HG02840 (cell line): ENCODE data around the gene GRID1.
"Not testable (repeated sequence)": the region's sequence is repeated elsewhere in the genome, so short reads cannot be mapped to it uniquely, and the experiment has no call there.

Experiments
- ATAC-seq: cut with Tn5 transposase; IDR thresholded peaks from one replicate; pipeline ENCODE4 v1.9.1; 2021; ENCODE audit warnings: mild to moderate bottlenecking, moderate library complexity, moderate number of reproducible peaks; ENCODE audit not compliant: unreplicated experiment, low FRiP score

The GRID1 gene

DNA sequence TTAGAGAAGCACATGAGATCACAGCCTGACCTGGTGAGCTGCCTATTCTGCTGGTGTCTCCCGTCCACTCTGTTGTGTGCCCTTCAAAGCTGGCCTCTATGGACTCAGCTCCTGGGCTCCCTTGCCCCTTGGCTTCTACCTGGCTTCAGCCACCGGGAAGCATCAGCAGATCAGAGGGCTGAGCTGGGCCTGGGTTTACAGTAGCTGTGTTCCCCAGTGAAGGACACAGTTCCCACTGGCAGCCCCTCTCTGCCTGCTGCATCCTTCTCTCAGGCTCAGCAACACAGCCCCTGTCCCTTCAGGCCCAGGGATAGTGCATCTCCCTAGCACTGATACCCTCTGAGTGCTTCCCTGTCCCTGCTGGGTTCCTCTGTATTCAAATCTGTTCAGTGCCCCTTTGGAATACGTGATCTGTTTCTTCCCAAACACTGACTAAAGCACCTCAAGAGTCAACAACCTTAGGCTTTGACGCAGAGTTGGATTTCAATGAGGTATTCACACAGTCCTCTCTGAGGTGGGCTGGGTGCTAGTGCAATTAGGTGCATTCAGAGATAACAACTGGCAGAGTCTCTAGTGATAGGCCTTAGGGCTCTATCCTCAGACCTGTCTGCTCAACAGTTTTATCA lies 109.8 kb downstream of the GRID1 start:
- ATAC-seq: no peak

DNA sequence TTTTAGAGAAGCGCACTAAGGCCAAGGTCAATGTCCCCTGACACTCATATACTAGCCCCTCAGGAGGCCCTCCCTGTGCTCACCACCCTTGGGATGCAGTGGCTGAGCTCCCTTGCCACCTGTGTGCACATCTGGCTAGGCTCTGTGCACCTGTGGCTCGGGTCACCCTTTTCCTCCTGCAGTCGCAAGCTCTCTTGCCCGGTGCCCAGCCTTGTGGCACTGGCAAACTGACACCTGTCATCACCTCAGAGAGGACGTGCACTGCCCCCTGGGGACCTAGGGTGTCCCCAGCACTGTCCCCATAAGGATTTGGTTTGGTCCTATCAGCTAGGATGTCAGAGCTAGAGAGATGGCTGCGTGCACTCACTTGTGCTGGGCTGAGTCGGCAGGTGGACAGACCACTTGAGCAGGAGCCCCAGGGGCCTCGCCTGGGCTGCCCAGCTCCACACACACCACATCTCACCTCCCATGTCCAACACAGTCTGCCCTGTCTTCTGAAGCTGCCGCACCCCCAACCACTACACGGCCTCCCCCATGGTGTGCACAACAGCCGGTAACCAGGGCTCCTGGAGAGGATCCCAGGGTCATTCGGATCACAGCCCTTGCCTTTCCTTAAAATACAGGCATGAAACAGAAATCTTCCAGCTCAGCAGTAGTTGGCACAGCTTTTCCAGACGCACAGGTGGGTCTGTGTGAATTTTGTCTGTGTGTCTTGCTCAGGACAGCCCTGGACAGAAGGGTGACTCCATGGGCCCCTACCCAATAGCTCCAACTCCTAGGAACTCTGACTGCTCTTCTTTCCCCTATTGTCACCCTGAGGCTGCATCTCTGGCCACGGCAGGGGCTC lies 111.0 kb downstream of the GRID1 start:
- ATAC-seq: no peak

- ATAC-seq: no peak
Measured at GRCh38 chr10:86254526-86255174, 111.9 kb downstream of the GRID1 start.

- ATAC-seq: no peak
Measured at GRCh38 chr10:86254081-86254480, 112.5 kb downstream of the GRID1 start.

- no peak for ATAC-seq
Measured at GRCh38 chr10:86253091-86254072, 113.2 kb downstream of the GRID1 start.

DNA sequence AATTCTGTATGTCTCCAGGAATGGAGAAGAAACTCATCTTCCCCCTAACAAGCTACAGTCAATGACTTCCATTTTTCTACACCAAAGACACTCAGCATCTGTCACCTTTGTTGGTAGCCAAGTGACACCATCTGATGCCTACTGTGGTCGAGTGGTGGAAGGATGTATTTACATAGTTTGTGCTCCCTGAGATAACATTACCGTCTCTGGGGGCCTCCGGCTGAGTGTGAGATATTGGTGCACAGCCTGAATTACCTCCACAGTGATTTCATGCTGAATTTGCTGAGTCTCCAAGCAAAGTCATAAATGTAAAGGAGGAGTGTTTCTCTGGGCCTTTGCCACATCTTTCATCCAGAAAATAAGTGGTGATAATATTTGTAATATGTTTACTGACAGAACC lies 114.0 kb downstream of the GRID1 start:
- ATAC-seq: no peak

DNA sequence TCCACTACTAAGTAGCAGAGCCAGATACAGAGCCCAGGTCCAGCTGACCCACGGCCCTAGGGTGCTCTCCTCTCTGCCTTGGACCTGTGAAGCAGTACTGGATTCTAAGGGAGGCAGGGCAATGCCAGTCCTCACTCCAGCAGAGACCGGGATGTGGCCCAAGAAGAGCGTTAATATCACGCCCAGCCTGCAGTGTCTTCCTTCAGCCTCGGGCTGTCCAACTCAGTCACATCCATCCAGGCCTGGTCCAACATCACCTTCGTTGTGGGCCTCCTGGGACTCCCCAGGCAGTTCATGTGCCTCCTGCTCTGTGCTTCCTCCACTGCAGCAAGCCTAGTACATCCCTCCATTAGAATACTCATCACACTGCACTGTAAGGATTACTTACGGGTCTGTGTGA lies 114.5 kb downstream of the GRID1 start:
- no peak for ATAC-seq

DNA sequence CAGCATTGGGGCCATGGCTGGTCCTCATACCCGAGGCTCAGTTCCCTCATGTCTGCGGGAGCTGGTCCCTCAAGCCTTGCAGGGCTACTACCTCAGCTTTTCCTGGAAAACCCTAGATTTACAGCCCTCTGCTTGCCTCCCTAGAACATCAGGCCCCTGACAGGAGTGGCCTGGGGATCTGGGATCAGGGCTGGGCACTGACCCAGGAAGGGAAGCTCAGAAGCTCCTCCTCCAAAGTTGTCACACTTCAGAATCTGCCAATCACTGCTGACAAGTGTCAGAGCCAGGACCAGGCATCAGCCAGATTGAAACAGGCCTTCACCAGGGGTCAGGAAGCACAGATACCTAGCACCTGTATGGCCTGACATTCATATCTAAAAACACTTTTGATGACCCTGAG lies 115.2 kb downstream of the GRID1 start:
- no peak for ATAC-seq

DNA sequence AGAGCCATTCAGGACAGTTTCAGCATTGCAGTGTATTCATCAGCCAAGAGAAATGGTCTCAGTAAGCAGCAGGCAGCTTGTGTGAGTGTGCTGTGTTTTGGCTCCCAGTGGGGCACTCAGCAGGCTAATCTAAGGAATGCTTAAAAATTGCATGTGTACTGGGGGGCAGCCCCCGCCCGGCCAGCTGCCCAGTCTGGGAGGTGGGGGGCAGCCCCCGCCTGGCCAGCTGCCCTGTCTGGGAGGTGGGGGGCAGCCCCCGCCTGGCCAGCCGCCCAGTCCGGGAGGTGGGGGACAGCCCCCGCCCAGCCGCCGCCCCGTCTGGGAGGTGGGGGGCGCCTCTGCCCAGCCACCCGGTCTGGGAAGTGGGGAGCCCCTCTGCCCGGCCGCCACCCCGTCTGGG lies 116.2 kb downstream of the GRID1 start:
- no peak for ATAC-seq

GRCh38 chr10:86249794-86250193 lies 116.8 kb downstream of the GRID1 start:
- no peak for ATAC-seq

- ATAC-seq: no peak
Measured at GRCh38 chr10:86248062-86248461, 118.5 kb downstream of the GRID1 start.

- no peak for ATAC-seq
Measured at GRCh38 chr10:86247588-86247987, 119.0 kb downstream of the GRID1 start.

DNA sequence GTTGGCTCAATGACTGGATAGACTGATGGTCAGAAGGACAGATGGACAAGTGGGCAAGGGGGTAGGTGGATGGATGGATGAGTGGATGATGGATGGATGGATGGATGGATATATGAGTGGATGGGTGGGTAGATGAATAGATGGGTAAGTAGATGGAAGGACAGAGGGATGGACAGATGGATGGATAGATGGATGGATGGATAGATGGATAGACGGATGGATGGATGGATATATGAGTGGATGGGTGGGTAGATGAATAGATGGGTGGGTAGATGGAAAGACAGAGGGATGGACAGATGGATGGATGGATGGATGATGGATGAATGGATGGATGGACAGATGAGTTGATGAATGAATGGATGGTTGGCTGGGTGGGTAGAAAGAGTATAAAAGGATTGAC lies 119.5 kb downstream of the GRID1 start:
- no peak for ATAC-seq

- no peak for ATAC-seq
Measured at GRCh38 chr10:86246279-86246940, 120.2 kb downstream of the GRID1 start.

DNA sequence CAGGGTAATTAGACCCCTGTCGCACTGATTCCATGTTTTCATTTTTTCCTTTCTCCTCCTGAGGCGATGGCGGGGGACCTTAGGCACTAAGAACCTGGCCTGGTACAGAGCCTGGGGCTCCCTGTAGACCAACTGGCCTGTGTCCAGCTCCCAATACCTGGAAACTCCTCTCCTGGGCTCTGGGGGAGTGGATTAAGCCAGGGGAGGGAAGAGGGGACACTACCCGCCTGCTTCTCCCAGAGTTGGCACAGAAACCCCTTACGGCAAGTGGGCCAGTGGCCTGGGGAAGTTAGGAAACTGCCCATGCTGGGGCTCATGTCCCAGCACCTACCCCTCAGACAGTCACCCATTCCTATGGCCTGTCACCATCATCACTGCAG lies 121.6 kb downstream of the GRID1 start:
- ATAC-seq: no peak

- no peak for ATAC-seq
Measured at GRCh38 chr10:86244297-86245014, 122.1 kb downstream of the GRID1 start.

GRCh38 chr10:86243651-86244155 lies 122.9 kb downstream of the GRID1 start:
- no peak for ATAC-seq

DNA sequence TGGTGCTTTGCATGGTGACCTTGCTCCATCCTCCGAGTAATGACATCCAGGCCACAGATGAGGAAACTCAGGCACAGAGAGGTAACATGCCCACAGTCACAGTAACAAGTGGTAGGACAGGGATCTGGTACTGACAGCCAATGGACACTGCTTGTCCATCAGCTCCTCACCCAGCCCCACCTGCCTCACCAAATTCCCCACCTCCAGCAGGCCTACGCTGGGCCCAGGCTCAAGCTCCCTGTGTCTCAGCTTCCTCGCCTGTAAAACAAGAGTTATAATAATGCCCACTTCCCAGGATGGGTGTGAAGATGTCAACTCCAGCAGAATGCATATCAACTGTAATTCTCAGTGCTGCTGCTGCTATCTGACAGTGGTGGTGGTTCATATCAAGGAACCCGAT lies 123.8 kb downstream of the GRID1 start:
- no peak for ATAC-seq

DNA sequence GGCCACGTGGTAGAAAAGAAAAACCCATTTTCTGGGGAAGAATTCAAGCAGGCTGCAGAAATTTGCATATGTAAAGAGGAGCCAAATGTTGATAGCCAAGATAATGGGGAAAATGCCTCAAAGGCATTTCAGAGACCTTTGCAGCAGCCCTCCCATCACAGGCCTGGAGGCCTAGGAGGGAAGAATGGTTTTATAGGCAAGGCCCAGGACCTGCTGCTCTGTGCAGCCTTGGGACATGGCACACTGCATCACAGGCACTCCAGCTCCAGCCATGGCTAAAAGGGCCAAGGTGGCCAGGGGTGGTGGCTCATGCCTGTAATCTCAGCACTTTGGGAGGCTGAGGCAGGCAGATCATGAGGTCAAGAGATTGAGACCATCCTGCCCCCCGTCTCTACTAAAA lies 128.5 kb downstream of the GRID1 start:
- not testable (repeated sequence) for ATAC-seq
